ENCODE measurements around the gene LMO1.

The LMO1 gene

GRCh38 chr11:8288166-8288772, 24.6 kb upstream of the LMO1 start:
- no peak for DNase-seq

GRCh38 chr11:8287703-8288102, 24.0 kb upstream of the LMO1 start:
- DNase-seq: no peak

- DNase-seq: no peak
Measured at GRCh38 chr11:8287297-8287696, 23.6 kb upstream of the LMO1 start.

DNA sequence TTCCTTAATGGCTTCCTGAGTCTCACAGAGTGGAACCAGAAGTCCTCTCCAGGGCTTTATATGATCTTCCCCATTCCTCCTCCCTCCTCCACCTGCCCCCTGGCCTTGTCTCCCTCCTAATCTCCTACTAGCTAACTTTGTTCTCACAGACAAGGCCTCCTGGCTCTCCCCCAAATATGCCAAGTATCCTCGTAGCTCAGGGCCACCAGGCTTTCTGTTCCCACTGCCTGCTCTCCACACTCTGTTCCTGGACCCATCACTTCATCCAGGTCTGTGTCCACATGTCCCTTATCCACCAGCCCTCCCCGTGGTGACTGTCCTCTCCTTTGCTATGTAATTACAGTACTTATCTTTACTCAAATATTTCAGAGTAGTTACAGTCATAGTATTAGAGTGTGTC, 23.2 kb upstream of the LMO1 start:
- no peak for DNase-seq

DNA sequence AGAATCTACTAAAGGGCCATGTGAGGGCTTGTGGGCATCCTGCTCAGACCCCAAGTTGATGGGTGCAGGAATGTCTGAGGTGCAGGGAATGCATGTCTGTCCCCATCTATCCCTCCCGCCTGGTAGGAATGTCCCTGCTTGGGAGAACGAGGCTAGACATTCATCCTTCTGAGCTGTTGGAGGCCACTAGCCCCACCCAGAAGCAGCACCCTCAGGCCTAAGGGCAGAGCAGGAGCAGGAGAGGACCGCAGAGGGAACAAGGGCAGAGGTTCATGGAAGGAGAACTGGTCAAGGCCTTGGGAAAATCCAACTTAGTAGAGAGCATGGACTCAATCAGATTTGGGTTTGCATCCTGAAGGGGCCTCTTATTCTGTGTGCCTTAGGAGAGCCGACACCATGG, 22.1 kb upstream of the LMO1 start:
- DNase-seq: no peak

DNA sequence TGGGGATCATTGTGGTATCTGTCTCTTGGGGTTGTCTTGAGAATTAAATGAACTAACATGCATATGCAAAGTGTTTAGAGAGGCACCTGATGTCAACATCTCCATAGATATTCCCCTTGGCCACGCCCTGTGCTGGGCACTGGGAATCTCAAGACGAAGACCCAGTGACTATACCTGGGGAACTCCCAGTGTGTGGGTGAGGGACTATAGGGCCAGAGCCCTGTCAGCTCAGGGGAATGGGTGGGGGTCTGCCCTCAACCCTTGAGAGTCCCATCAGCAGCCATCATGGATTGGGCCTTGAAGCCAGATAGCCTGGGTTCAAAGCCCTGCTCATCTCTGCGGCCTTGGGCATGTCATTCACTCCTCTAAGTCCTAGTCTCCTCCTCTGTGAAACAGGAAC, 21.6 kb upstream of the LMO1 start:
- DNase-seq: no peak

DNA sequence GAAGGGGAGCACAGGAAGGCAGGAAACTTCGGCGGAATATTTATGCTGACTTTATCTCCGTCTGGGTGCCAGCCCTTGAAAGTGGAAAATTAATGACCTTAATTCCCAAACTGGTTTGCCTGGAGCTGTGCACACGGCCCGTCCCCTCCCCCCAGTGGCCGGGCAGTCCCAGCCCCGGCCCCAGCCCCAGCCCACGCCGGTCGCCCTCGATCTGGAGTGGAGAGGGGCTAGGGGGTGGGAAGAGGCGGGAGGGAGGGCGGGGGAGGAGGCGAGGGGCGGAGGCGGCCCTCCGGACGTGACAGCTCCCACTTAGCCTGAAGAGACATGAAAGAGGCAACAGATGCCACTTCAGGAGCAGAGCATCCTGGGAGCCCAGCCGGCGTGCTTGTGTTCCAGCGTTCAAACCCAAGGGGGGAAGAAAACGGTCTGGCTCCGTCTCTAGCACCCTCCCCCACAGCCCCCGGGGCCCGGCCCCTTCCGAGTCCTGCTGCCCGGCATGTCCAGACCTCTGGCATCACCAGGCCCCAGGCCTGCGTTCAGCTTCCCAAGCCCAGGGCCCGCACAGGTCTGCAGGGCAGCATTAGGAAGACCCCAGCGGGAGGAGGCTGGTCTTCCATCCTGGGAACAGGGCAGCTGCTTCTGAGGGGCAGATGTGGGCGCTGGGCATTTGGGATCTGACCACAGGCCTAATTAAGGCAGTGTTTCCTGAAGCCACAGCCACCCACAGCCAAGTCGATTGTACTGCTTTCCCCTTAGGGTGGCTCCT, 20.0 kb upstream of the LMO1 start:
- peak; percentile 81 for DNase-seq

- no peak for DNase-seq
Measured at GRCh38 chr11:8283100-8283464, 19.4 kb upstream of the LMO1 start.

- DNase-seq: peak; percentile 24
Measured at GRCh38 chr11:8282631-8283030, 19.0 kb upstream of the LMO1 start.

DNA sequence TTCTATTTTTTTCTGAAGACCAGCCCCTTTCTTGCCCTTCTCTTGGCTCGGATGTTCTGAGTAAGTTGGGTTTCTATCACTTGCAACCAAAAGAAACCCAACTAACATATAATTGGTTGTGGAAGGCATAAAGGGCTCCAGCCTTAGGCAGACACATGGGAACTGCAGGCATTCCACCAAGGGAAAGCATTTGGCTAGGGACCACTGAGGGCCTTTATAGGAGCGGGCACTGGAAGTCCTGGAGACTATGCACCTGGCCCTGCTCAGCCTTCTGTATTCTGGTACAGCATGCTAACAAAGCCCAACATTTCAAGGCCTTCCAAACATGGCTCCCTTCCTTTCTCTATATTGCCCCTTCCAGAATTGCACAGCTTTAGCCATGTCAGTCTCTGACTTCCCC, 17.6 kb upstream of the LMO1 start:
- DNase-seq: no peak

DNA sequence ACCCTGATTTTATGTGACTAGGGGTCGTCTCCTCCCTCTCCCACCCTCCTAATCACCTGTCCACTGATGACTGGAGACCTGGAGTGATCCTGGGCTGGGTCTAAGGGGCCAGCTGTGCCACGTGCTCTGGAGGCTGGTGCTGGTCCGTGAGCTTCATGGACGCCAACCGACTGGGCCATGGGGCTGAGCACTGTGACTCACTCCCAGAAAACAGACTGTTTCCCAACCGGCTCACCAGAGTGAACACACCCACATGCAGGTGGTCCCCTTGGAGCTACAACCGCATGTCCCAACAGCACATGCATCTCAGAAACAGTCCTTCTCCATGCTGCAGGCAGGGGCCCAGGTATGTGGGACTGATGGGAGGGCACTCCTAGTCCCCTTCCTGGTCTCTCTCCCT, 14.0 kb upstream of the LMO1 start:
- DNase-seq: no peak

GRCh38 chr11:8276528-8276927, 12.8 kb upstream of the LMO1 start:
- DNase-seq: no peak

DNA sequence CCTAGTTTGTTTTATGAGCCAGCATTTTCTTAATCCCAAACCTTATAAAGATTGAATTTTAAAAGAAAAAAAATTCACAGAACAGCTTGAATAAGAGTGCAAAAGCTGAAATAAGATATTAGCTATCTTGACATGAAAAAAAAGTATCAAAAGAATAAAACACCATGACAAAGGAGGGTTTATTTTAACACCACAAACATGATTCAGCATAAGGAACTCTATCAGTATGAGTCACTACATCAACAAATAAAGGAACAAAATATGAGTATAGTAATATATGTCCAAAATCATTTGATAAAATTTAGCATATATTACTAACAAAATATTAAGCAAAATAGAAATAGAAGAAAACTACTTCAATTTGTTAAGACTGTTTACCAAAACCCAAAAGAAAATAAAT, 9.6 kb upstream of the LMO1 start:
- DNase-seq: no peak

- no peak for DNase-seq
Measured at GRCh38 chr11:8271106-8271886, 7.6 kb upstream of the LMO1 start.

- DNase-seq: no peak
Measured at GRCh38 chr11:8269636-8270035, 6.0 kb upstream of the LMO1 start.

DNA sequence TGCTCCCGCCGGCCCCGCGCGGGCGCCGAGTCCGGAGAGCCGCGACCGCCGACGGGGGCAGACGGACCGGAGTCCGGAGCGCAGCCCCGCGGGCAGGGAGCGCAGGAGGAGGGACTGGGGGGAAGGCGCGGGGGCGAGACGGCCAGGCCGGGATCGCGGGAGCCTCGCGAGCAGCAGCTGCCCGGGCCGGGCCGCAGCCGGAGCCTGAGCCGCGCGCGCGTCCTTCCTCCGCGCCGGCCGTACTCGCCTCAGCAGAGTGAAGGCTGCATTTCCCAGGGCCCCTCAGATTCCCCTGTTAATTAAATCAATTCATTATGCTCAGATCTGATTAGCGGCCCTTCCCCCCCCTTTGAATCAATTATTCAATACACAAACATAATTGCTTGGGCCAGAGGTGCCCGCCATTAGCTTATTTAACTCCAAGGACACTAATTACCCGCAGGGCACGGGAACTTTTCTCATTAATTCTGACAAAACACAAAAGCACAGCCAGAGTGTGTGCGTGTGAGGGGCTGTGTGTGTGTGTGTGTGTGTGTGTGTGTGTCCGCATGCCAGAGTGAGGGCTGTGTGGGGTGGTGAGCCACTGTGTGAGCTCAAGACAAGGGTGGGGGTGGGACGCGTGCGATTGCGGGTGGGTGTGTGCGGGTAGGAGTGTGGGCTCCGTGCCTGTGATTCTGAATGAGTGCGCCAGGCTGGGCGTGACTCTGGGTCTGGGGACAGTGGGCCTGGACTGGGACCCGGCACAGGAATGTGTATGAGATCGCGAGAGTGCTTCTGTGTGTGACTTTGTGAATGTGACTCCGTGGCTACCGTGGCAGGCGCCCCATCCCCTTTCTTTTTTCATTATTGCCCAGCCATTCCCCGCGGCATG, 5.1 kb upstream of the LMO1 start:
- no peak for DNase-seq

DNA sequence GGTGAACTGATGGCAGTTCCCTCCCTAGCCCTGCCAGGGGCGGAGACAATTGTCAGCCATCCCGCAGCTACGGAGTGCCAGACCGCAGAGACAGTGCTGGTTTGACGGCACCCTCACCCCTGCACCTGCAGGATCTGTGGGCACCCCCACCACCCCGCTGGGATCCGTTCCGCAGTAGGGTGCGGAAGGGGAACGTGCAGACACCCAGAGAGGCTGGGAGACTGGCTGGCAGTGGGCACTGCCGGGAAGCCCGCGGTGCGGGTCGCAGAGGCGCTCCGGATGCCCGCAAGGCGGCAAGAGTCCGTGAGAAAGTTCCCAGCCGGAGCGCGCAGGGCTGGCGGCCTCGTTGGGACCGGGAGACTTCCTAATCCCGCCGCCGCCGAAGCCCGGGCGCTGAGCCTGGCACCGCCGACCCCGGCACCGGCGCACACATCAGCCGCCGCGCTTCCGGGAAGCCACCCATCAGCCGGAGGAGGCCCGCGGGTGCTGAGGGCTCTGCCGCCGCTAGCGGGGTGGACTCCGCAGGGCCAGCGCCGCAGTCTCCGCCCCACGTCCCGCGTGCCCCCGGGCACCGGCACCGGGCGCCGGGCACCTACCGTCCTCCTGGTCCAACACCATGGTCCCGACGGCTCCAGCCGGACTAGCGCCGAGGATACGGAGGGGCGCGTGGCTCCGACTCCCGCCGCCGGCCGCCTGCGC, 4.3 kb upstream of the LMO1 start:
- DNase-seq: no peak

DNA sequence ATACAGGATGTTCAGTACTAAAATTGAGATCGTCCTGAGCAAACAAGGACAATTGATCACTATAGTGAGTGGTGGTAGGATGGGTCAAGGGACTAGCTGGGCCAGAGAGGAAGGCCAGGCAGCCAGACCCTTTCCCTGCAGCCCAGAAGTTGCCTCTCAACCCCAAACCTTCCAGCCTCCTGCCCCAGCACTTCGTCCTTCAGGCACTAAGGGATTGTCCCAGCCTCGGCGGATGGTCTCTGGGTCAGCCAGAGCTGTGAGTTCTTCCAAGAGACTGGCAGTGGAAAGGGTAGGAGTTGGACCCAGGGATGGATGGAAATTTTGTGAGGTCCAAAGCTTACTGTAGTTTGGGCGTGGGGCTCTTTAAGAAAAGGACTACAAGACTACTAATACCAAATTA, 3.6 kb upstream of the LMO1 start:
- no peak for DNase-seq

GRCh38 chr11:8266246-8267241, 2.9 kb upstream of the LMO1 start:
- DNase-seq: no peak

GRCh38 chr11:8265681-8266241, 2.1 kb upstream of the LMO1 start:
- no peak for DNase-seq
